ENCODE data around the gene PABPN1L.
"Not testable (repeated sequence)": the region's sequence is repeated elsewhere in the genome, so short reads cannot be mapped to it uniquely, and the experiment has no call there.

PABPN1L gene

DNA sequence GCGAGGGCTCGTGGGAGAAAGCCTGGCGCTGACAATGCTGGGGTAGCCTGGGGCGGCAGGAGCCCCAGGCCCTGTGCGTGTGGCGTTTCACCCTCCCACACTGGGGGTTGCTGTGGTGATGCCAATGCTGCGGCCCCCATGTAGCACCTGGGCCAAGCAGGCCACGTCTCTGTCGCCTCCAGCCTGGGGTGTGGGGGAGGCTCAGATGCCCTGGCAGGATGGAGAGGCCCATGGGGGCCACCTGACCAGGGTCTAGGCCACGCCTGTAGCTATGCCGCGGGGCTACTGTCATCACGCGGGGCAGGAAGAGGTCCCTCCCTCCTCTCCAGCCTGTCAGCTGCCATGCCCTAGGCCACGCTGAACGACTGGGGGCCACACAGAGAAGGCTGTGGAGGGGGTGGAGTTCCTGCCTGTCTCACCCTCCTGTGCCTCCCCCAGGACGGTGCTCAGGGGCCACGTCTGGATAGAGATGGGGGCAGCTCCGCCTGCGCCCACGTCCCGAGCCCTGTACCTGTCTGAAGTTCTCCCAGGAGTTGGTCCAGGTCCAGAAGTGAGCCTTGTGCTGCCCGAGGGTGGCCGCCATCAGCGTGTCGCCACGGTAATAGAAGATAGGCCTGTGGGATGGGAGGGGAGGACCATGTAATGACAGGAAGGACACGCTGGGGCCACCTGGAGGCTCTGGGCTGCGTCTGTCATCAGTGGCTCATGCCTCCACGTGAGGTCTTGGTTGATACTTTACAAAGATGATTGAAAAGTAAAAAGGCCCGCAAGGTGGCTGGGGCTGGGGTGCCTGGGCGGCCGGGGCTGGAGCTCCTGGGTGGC lies 42.0 kb downstream of the PABPN1L start:
- no peak for DNase-seq

DNA sequence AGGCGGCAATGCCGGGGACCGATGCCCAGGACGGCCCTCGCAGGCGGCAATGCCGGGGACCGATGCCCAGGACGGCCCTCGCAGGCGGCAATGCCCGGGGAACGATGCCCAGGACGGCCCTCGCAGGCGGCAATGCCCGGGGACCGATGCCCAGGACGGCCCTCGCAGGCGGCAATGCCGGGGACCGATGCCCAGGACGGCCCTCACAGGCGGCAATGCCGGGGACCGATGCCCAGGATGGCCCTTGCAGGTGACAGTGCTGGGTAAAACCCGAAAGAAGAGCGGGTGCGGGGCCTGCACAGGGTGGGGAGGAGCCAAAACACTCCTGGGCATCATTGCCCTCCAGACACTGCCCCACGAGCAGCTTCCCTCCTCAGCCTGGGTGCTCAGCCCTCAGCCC lies 42.8 kb downstream of the PABPN1L start:
- DNase-seq, result not testable (repeated sequence)

DNA sequence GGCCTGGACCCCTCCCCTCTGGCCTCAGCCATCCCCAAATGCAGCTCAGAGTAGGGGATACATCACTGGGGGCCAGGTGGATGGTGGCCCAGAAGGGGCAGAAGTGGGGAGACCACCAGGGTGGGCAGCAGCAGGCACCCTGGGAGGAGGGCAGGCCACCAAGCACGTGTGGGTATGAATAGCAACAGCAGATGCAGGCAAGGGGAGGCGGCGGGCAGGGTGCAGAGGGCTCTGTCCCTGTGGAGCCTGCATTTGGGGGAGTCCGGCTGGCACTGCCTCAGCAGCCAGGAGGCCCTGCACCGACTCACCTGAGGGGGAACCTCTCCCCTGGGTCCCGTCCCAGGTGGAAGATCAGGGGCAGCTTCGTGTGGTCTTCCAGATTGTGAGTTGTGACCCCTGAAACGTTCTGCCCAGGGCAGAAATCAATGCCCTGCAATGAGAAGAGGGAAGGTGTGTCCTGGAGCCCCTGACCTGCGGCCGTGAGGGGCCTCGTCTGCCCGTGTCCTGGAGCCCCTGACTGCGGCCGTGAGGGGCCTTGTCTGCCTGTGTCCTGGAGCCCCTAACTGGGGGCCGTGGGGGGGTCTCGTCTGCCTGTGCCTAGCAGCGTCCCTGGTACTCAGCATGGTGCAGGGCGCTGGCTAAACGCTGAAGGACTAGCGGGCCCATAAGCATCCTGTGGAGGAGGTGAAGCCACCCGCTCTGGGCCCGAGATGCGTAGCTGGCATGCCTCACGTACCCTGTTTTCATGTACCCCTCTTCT lies 44.0 kb downstream of the PABPN1L start:
- no peak for DNase-seq

- DNase-seq, result no peak
These were observed 45.2 kb downstream of the PABPN1L start for GRCh38 chr16:88821168-88821850.

DNA sequence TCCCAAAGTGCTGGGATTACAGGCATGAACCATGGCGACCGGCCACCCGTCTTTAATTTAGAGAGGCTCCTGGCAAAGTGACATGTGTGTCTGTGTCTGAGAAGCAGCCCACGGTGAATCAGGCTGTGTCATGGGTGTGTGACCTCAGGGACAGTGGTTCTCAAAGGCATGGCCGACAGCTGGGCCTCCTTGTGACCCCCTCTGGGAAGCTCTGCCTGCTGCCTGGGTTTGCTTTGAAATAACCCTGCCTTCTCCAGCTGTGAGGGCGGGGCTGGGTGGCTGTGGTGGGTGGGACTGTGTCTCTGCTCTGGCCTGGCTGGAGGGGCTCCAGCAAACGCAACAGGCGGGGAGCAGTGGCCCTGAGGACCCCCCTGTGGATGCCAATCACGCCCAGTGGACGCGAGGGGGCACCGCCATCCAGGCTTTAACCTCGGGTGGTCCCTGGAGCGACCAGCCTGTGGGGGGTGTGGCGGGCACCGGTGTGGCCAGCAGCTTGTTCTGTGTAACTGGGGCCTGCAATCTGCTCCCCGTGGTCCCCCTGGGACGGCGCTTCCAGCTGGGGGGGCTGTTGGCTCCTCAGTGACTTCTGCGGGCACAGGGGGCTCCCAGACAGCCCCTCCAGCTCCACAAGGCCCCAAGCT lies 46.0 kb downstream of the PABPN1L start:
- DNase-seq, result no peak

DNA sequence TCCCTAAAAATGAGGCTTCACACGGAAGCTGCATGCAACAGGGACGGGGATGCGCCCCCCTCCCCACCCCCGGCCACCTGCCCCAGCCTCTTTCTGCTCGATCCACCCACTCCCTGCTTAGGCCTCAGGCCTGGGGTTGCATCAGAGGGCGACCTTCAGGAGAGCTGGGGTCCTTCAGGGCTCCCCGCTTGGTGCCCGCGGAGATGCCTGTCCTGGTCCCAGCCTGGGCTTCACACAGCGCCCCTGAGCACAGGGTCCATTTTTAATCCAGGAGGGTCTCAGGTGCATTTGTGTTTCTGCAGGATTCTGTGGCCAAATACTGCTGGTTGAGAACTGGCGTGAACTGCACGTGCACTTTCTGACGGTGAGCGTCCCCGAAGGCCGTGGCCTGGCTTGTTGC lies 47.3 kb downstream of the PABPN1L start:
- no peak for DNase-seq

GRCh38 chr16:88818575-88818874 lies 47.9 kb downstream of the PABPN1L start:
- no peak for DNase-seq

DNA sequence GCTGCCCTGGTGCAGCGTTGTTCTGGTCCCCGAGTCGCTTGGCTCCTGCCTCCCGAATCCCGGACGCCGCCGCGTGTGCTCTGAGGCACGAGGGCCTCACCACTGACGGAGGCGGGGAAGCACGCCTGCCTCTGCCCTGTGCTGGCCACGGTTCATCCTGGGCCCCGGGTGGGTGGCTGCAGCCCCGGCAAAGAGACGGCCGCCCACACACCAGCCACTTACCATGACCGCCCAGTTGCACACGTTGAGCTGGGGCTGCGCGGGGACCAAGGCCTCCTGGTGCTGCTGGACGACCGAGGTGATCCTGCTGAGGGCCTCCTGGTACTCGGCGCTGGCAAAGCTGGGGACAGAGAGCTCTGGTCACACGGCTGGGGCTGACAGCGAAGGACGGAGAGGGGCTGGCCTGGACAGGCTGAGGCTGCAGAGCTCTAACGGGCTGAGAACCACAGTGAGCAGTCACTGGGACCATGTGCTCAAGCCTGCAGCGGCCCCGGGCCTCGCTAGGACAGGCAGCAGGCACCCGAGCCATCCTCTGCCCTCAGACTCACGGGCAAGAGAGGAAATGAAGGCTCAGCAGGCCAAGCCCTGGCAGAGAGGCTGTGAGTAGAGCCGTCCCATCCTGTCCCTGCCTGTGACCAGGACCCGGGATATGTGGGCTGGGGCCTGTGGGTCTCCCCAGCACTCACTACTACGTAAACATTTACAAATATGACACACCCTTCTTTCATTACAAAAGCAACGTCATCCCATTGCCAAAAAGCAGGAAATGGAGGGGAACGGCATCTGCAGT lies 48.5 kb downstream of the PABPN1L start:
- no peak for DNase-seq

DNA sequence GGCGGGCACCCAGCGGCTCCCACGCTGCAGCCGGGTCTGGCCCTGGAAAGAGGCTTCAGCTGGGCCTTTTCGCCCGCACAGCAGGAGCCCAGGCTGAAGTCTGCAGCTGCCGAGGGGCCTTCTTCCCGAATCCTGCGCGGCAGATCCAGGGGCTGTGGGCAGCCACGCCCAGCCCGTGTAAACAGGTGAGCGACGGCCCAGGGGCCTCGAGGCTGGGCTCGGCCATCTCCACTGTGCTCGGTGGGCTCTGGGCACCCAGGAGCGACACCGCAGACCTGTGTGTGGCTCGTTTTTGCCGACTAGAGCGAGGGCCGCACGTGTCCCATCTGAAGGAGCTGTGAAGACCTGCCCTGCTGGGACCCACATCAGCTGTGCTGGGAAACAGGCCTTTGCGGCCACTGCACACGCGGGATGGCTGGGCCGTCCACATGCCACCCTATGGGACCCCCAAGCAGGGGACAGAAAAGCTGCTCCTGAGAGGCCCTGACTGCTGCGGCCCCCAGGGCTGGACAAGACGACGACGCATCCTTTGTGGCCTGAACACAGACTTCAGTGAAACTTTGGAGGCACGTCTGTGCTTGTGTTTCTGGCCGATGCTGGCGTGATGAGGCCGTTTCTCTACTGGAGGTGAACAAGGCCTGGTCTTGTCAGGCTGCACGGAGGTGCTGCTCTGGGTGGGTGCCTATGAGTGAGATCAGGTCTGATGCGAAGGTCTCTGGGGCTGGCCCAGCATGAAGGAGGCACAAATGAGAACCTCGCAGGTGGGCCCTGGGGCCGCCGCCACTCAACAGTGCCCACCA lies 49.5 kb downstream of the PABPN1L start:
- DNase-seq, result no peak

DNA sequence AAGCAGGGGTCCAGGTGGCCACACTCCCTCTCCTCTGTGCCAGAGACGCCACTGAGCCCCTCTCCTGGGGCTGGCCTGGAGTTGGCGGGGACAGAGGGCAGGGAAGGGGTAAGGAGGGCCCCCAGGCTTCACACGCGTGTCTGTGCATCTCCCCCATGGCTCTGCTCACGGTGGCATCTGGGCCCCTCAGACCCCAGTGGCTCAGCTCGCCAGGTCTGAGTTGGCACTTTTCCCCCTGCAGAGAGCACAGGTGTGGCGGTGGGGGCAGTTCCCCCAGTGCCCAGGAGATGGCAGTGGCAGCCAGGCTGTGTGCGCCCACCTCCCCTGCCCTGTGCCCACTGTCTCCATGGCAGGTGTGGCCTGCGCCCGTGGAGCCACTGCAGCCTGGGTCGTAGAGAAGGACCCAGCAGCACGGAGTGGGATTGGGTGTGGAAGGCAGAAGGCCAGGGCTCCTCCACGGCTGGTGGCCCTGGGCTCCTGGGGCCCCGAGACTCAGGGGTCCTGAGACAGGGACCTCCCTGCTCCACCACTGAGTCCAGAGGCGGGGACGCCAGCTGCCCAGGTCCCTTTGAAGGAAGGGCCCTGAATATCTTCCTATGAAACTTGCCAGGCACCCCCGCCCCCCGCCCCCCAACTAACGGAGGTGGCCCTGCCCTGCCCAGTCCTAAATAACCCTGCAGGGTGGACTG lies 50.4 kb downstream of the PABPN1L start:
- DNase-seq, result no peak

GRCh38 chr16:88815227-88815626 lies 51.2 kb downstream of the PABPN1L start:
- DNase-seq, result no peak

DNA sequence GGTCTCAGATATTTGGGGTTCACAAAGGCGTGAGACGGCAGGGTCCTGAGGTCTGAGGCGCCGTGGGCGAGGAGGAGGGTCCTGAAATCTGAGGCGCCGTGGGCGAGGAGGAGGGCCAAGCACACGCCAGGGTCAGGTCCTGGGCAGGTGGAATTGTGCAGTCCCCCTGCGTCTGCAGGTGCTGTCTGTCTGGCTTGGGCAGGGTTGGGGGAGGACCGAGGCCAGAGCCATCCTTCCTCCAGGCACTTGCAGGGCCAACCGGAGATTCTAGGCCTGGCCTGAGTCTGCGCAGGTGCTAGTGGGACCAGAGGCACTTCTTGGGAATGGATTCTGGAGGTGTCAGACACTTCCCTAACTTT lies 52.3 kb downstream of the PABPN1L start:
- no peak for DNase-seq

All from GF-D8 (cell line).